OCI-LY1 (cell line): ENCODE results near the gene SCUBE2.
"Not testable (repeated sequence)": the region's sequence is repeated elsewhere in the genome, so short reads cannot be mapped to it uniquely, and the experiment has no call there.

Source experiments
- H2AFZ ChIP-seq: fragments of 200-600 bp; sonication (generic), shearing (Covaris generic); 2 replicates; pipeline ENCODE4 v1.6.0; 2014; ENCODE audit warnings: antibody characterized with exemption, mild to moderate bottlenecking, low read length
- H3F3A ChIP-seq: fragments of 200-600 bp; sonication (generic), shearing (Covaris generic); 2 replicates; pipeline ENCODE4 v1.6.0; 2014; ENCODE audit warnings: mild to moderate bottlenecking, antibody characterized with exemption, low read length, moderate library complexity; ENCODE audit not compliant: insufficient read depth
- H3K27ac ChIP-seq: fragments of 200-600 bp; sonication (generic); 2 replicates; pipeline ENCODE4 v1.5.1; 2014; ENCODE audit warnings: low read length, mixed run types, mild to moderate bottlenecking, low read depth; ENCODE audit not compliant: poor library complexity, severe bottlenecking
- H3K27me3 ChIP-seq: fragments of 200-600 bp; sonication (generic); 2 replicates; pipeline ENCODE4 v1.6.0; 2014; ENCODE audit warnings: antibody characterized with exemption, mild to moderate bottlenecking, low read length, moderate library complexity; ENCODE audit not compliant: insufficient read depth
- H3K36me3 ChIP-seq: fragments of 200-600 bp; sonication (generic); 2 replicates; pipeline ENCODE4 v1.6.1; 2014; ENCODE audit warnings: mild to moderate bottlenecking, antibody characterized with exemption, low read length, moderate library complexity, mixed read lengths; ENCODE audit not compliant: insufficient read depth
- H3K4me1 ChIP-seq: fragments of 200-600 bp; sonication (generic); 2 replicates; pipeline ENCODE4 v1.5.1; 2014; ENCODE audit warnings: mild to moderate bottlenecking, low read length, moderate library complexity; ENCODE audit not compliant: insufficient read depth, severe bottlenecking
- H3K4me2 ChIP-seq: fragments of 200-600 bp; sonication (generic), shearing (Covaris generic); 2 replicates; pipeline ENCODE4 v1.6.1; 2014; ENCODE audit warnings: low read length
- H3K4me3 ChIP-seq: fragments of 200-600 bp; sonication (generic); 2 replicates; pipeline ENCODE4 v1.5.1; 2014; ENCODE audit warnings: low read length, low read depth, mild to moderate bottlenecking, mixed read lengths; ENCODE audit not compliant: poor library complexity, severe bottlenecking
- H3K79me2 ChIP-seq: fragments of 200-600 bp; shearing (Covaris generic); 2 replicates; pipeline ENCODE4 v1.6.1; 2016; ENCODE audit warnings: mixed run types, low read length, mixed read lengths; ENCODE audit not compliant: insufficient read depth
- H3K9ac ChIP-seq: fragments of 200-600 bp; sonication (generic), shearing (Covaris generic); 2 replicates; pipeline ENCODE4 v1.6.1; 2014; ENCODE audit warnings: mild to moderate bottlenecking, low read length, mixed read lengths
- H3K9me2 ChIP-seq: fragments of 200-600 bp; sonication (generic), shearing (Covaris generic); 2 replicates; pipeline ENCODE4 v1.6.1; 2014; ENCODE audit warnings: low read depth, mild to moderate bottlenecking, low read length, mixed read lengths
- H3K9me3 ChIP-seq: fragments of 200-600 bp; shearing (Covaris generic); 2 replicates; pipeline ENCODE4 v1.6.1; 2014; ENCODE audit warnings: low read length, mixed read lengths
- H4K20me1 ChIP-seq: fragments of 200-600 bp; sonication (generic), shearing (Covaris generic); 2 replicates; pipeline ENCODE4 v1.6.0; 2016; ENCODE audit warnings: mild to moderate bottlenecking, low read length; ENCODE audit not compliant: insufficient read depth
- CTCF ChIP-seq: fragments of 200-600 bp; sonication (generic), shearing (Covaris generic); IDR thresholded peaks from 2 replicates; pipeline ENCODE4 v1.5.1; 2017; ENCODE audit warnings: mild to moderate bottlenecking, antibody characterized with exemption, low read length, moderate library complexity, mixed read lengths
- EZH2 ChIP-seq: fragments of 200-600 bp; sonication (generic), shearing (Covaris generic); IDR thresholded peaks from 2 replicates; pipeline ENCODE4 v1.8.0; 2017; ENCODE audit warnings: borderline replicate concordance, mixed run types, mild to moderate bottlenecking, antibody characterized with exemption, low read length, moderate library complexity, mixed read lengths

Gene SCUBE2

GRCh38 chr11:9104580-9104979 is 13.2 kb upstream of the SCUBE2 start:
- Histone ChIP-seq H3K9me3 (no peaks in the 10 kb centered on the region), H2AFZ (no peak overlapping the region), H3K9me2 (no peaks in the 10 kb centered on the region), H3K79me2 (no peaks in the 10 kb centered on the region), H3K9ac (no peak overlapping the region), H3K4me2 (no peak overlapping the region), H3K4me1 (no peaks in the 10 kb centered on the region), H3K27ac (no peak overlapping the region), H3K4me3 (no peak overlapping the region), H4K20me1 (no peaks in the 10 kb centered on the region), H3K27me3 (no peaks in the 10 kb centered on the region), H3K36me3 (no peaks in the 10 kb centered on the region), H3F3A (no peaks in the 10 kb centered on the region)
- TF ChIP-seq CTCF (no peak), EZH2 (no peak)

GRCh38 chr11:9103542-9104276 is 12.3 kb upstream of the SCUBE2 start:
- Histone ChIP-seq H3K9me2 (no peaks in the 10 kb centered on the region), H3K4me1 (no peaks in the 10 kb centered on the region), H3F3A (no peaks in the 10 kb centered on the region), H3K27me3 (no peaks in the 10 kb centered on the region), H3K4me3 (no peak overlapping the region), H3K27ac (no peak overlapping the region), H3K36me3 (no peaks in the 10 kb centered on the region), H3K9ac (no peak overlapping the region), H3K79me2 (no peaks in the 10 kb centered on the region), H4K20me1 (no peaks in the 10 kb centered on the region), H2AFZ (no peak overlapping the region), H3K9me3 (no peaks in the 10 kb centered on the region), H3K4me2 (no peak overlapping the region)
- TF ChIP-seq EZH2 (no peak), CTCF (no peak)

- H3F3A ChIP-seq = no peaks in the 10 kb centered on the region
- no peaks in the 10 kb centered on the region for H3K27me3 ChIP-seq
- no peak overlapping the region for H3K9ac ChIP-seq
- H3K36me3 ChIP-seq = no peaks in the 10 kb centered on the region
- no peaks in the 10 kb centered on the region for H3K9me2 ChIP-seq
- no peak overlapping the region for H3K27ac ChIP-seq
- no peak overlapping the region for H2AFZ ChIP-seq
- H3K79me2 ChIP-seq = no peaks in the 10 kb centered on the region
- no peak overlapping the region for H3K4me2 ChIP-seq
- H3K4me1 ChIP-seq = no peaks in the 10 kb centered on the region
- no peak for TF ChIP-seq EZH2
- no peak for TF ChIP-seq CTCF
- H3K4me3 ChIP-seq = no peak overlapping the region
- H3K9me3 ChIP-seq = no peaks in the 10 kb centered on the region
- no peaks in the 10 kb centered on the region for H4K20me1 ChIP-seq
These were observed 8.2 kb upstream of the SCUBE2 start for GRCh38 chr11:9099617-9100016.

- H3K36me3 ChIP-seq, H3K4me3 ChIP-seq, H3K27me3 ChIP-seq, H3K79me2 ChIP-seq, H3K9me3 ChIP-seq, H3K9me2 ChIP-seq, H3K4me2 ChIP-seq, H3K4me1 ChIP-seq, H3F3A ChIP-seq, H4K20me1 ChIP-seq, H3K27ac ChIP-seq, H2AFZ ChIP-seq, H3K9ac ChIP-seq: not testable (repeated sequence)
These were observed 7.1 kb upstream of the SCUBE2 start for GRCh38 chr11:9098455-9098854.

- H3K4me2 ChIP-seq, H3K36me3 ChIP-seq, H3K27me3 ChIP-seq, H3K4me3 ChIP-seq, H3K4me1 ChIP-seq, H3K27ac ChIP-seq, H3K9me2 ChIP-seq, H3F3A ChIP-seq, H3K9ac ChIP-seq, H4K20me1 ChIP-seq, H3K79me2 ChIP-seq, H3K9me3 ChIP-seq, H2AFZ ChIP-seq: not testable (repeated sequence)
These were observed 6.0 kb upstream of the SCUBE2 start for GRCh38 chr11:9097186-9097943.
